A673 (cell line): ENCODE results near the gene ANKRD29. TPM values are rescaled to one million over a fixed set of nuclear protein-coding genes. Genes with fewer than 3 reads are reported as not detected.

Source experiments
- BruUV-seq: library from RNA; stranded (reverse); fragments of 400-500 nt; replicated peaks from 2 replicates; lab custom pipeline; 2021; lab: Mats Ljungman, UMichigan
- CTCF ChIA-PET: fragments of 300-600 bp; sonication (Branson Sonifier 250); formaldehyde crosslinking; loops from one replicate; lab custom pipeline; 2022; ENCODE audit warnings: antibody characterized with exemption; lab: Charles Lee
- POLR2A ChIA-PET: fragments of 300-600 bp; sonication (Branson Sonifier 250); formaldehyde crosslinking; loops from one replicate; lab custom pipeline; 2022; ENCODE audit warnings: antibody characterized with exemption; ENCODE audit not compliant: low non-redundant PET; lab: Charles Lee
- DNase-seq: peaks from one replicate; pipeline ENCODE4 v3.0.0-alpha.2; 2015; ENCODE audit warnings: low spot score
- H3K27ac ChIP-seq: fragments of 200-600 bp; sonication (generic); 2 replicates; pipeline ENCODE4 v1.5.1; 2016; ENCODE audit warnings: mixed run types, low read depth, mild to moderate bottlenecking, mixed read lengths, antibody characterized with exemption, low read length; ENCODE audit not compliant: poor library complexity, severe bottlenecking
- H3K27me3 ChIP-seq: fragments of 200-600 bp; sonication (generic); replicated peaks from 2 replicates; pipeline ENCODE4 v1.6.1; 2017; ENCODE audit warnings: mixed run types, low read depth, mild to moderate bottlenecking, mixed read lengths, antibody characterized with exemption, low read length; ENCODE audit not compliant: insufficient read depth, poor library complexity
- H3K36me3 ChIP-seq: fragments of 200-600 bp; sonication (generic); 2 replicates; pipeline ENCODE4 v1.6.1; 2016; ENCODE audit warnings: mixed run types, mild to moderate bottlenecking, mixed read lengths, antibody characterized with exemption, low read length; ENCODE audit not compliant: insufficient read depth, poor library complexity, severe bottlenecking
- H3K4me1 ChIP-seq: fragments of 200-600 bp; sonication (generic); 2 replicates; pipeline ENCODE4 v1.6.1; 2017; ENCODE audit warnings: mixed run types, mild to moderate bottlenecking, mixed read lengths, antibody characterized with exemption, low read length; ENCODE audit not compliant: insufficient read depth, poor library complexity, severe bottlenecking
- H3K4me3 ChIP-seq: fragments of 200-600 bp; sonication (generic); 2 replicates; pipeline ENCODE4 v1.5.1; 2016; ENCODE audit warnings: low read depth, mixed run types, mild to moderate bottlenecking, mixed read lengths, low read length; ENCODE audit not compliant: poor library complexity, severe bottlenecking
- H3K9me3 ChIP-seq: fragments of 200-600 bp; sonication (generic); 2 replicates; pipeline ENCODE4 v1.6.1; 2016; ENCODE audit warnings: mixed run types, low read depth, mild to moderate bottlenecking, mixed read lengths, antibody characterized with exemption, low read length; ENCODE audit not compliant: poor library complexity, severe bottlenecking
- EZH2 ChIP-seq: fragments of 200-600 bp; sonication (generic); IDR thresholded peaks from 2 replicates; pipeline ENCODE4 v1.6.1; 2017; ENCODE audit warnings: borderline replicate concordance, low read depth, mild to moderate bottlenecking, mixed read lengths, antibody characterized with exemption, low read length; ENCODE audit not compliant: poor library complexity, severe bottlenecking
- intact Hi-C: fragments of 100-400 bp; cut with micrococcal nuclease; formaldehyde crosslinking; loops from one replicate; pipeline ENCODE4 v1.10.0; 2022; ENCODE audit not compliant: unreplicated experiment
- total RNA-seq: library from RNA; stranded (reverse); gene quantifications from 2 replicates; pipeline ENCODE4 v1.2.3, GENCODE V29; 2021
- TF ChIP-seq, protein P1 (sequence below): fragments of 300-800, 200-600 bp; sonication (generic); conservative IDR thresholded peaks from 2 replicates; pipeline ENCODE4 v1.5.1; 2017; ENCODE audit warnings: low read depth, mild to moderate bottlenecking, antibody characterized with exemption, low read length, moderate library complexity, mixed read lengths

Gene ANKRD29
- total RNA-seq, 1 experiment from 2014 or later, result 2.6 TPM

DNA sequence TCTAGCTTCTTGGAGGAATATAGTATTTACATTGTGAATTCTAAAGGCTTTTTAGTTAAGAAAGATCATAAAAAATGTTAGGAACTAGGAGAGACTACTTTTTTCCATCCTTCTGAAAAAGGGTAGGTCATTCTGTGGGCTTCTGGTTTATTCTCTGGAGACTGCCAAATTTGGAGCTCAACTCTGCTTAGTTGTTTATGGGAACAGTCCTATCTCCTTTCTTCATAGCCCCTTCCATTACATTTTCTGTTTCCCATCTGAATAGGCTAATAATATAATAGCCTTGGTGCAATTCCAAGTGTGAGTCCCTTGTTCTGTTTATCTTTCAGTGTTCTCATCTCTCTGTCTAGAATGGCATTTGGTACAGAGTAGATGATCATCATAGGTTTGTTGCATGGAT is 42.1 kb upstream of the ANKRD29 start:
- H3K27me3 ChIP-seq, result no peaks in the 10 kb centered on the region
- no peak overlapping the region for H3K4me3 ChIP-seq
- no TSS peak for BruUV-seq
- H3K9me3 ChIP-seq, result no peaks in the 10 kb centered on the region
- no peaks in the 10 kb centered on the region for H3K4me1 ChIP-seq
- ChIA-PET POLR2A (no interaction called here), CTCF (no interaction called here)
- TF ChIP-seq, protein P1, sequence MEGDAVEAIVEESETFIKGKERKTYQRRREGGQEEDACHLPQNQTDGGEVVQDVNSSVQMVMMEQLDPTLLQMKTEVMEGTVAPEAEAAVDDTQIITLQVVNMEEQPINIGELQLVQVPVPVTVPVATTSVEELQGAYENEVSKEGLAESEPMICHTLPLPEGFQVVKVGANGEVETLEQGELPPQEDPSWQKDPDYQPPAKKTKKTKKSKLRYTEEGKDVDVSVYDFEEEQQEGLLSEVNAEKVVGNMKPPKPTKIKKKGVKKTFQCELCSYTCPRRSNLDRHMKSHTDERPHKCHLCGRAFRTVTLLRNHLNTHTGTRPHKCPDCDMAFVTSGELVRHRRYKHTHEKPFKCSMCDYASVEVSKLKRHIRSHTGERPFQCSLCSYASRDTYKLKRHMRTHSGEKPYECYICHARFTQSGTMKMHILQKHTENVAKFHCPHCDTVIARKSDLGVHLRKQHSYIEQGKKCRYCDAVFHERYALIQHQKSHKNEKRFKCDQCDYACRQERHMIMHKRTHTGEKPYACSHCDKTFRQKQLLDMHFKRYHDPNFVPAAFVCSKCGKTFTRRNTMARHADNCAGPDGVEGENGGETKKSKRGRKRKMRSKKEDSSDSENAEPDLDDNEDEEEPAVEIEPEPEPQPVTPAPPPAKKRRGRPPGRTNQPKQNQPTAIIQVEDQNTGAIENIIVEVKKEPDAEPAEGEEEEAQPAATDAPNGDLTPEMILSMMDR, result no peak
- TF ChIP-seq EZH2, result no peak
- intact Hi-C loops, result loop anchor here (5.0 kb wide), 2 partner anchors 107 to 208 kb away; no protein-coding TSS in a partner anchor
- no peak for DNase-seq
- no peak overlapping the region for H3K27ac ChIP-seq
- H3K36me3 ChIP-seq, result no peaks in the 10 kb centered on the region

DNA sequence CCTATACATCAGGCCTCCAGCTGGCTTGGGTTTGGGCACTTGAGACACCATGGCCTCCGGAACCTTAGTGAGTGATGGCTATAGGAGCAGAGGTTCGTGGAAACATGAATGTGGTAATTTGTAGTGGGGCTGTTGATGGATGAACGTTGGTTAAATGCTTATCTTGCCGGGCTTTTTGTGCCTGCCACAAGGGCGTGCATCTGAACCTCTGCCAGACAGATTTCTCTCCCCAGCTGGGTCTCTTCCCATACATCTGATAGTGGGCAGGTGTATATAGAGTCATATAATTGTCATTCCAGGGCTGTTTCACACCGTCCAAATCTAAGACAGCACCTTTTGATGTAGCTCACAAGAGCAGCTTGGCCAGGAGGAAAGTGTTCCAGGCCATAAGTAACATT is 41.3 kb upstream of the ANKRD29 start:
- CTCF ChIA-PET, result interaction anchor here (0.7 kb wide), 1 partner anchor 215 kb away, joined by 3 read pairs; no protein-coding TSS in a partner anchor
- no TSS peak for BruUV-seq
- POLR2A ChIA-PET, result interaction anchor here (0.6 kb wide), 1 partner anchor 158 kb away, joined by 3 read pairs; no protein-coding TSS in a partner anchor
- no peak for TF ChIP-seq EZH2
- TF ChIP-seq, protein P1, result no peak
- H3K27ac ChIP-seq, result no peak overlapping the region
- H3K4me1 ChIP-seq, result no peaks in the 10 kb centered on the region
- no peaks in the 10 kb centered on the region for H3K9me3 ChIP-seq
- H3K36me3 ChIP-seq, result no peaks in the 10 kb centered on the region
- no peak overlapping the region for H3K4me3 ChIP-seq
- intact Hi-C loops, result loop anchor here (1.0 to 5.0 kb wide), 4 partner anchors 82 to 207 kb away; no protein-coding TSS in a partner anchor
- no peaks in the 10 kb centered on the region for H3K27me3 ChIP-seq
- no peak for DNase-seq

DNA sequence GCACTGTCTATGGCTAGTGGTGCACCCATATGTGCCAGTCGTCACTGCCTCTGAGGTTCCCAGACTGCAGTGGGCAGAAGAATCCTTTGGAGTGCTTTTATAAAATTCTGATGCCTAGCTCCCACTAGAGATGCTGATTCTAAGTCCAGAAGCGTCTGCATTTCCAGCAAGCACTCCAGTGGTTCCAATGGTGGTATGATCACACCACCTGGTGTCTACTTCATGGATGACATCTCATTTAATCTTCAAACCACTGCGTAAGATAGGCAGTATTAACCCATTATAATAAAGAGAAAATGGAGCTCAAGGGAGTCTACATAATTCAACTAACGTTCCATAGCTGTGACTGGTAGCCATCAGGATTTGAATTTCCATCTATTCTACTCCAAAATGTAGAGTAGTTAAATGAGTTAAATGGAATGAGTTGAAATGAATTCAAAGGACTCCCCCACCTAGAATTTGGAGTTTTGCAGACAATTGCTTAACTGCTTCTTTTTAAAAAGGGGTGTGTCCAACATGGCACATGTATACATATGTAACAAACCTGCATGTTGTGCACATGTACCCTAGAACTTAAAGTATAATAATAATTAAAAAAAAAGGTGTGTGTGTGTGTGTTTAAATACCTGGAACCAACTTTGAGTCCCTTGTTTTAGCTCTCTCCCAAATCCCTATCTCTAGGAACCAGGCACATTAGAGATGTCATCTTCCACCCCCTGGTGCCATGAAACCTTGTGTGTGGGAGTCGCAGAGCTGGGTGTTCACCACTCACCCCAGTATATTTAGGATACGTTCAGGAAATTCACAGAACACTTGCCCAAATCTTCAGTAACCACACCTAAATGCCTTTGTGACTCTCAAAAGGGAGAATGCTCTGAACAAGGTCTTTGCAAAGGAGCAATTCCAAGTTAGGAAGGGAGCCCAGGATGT is 40.6 kb upstream of the ANKRD29 start:
- ChIA-PET CTCF (interaction anchor here (0.5 to 1.9 kb wide), 19 partner anchors 8 to 1781 kb away, joined by 3 to 31 read pairs (median 5); no protein-coding TSS in a partner anchor), POLR2A (no interaction called here)
- TF ChIP-seq, protein P1, result peak; percentile 66
- TF ChIP-seq EZH2, result no peak
- H3K9me3 ChIP-seq, result no peaks in the 10 kb centered on the region
- H3K4me1 ChIP-seq, result no peaks in the 10 kb centered on the region
- no peak overlapping the region for H3K4me3 ChIP-seq
- no peaks in the 10 kb centered on the region for H3K36me3 ChIP-seq
- no peak overlapping the region for H3K27ac ChIP-seq
- H3K27me3 ChIP-seq, result no peaks in the 10 kb centered on the region
- peak; percentile 84 for DNase-seq
- BruUV-seq, result no TSS peak
- intact Hi-C loops, result loop anchor here (1.0 to 5.0 kb wide), 4 partner anchors 81 to 206 kb away; no protein-coding TSS in a partner anchor
